ENCODE data around the gene PDCL2. TPM values are rescaled to one million over a fixed set of nuclear protein-coding genes. Genes with fewer than 3 reads are reported as not detected.

Gene PDCL2
- total and polyA plus RNA-seq, 2 of the 8 experiments (the other 6 are each of a cell fraction or from before 2014, with no cell fraction given), result not detected

- TF ChIP-seq CHD7 (IDR thresholded peaks at IDR 0.05; ENCODE audit: insufficient replicate concordance, low read length) (no peak), NRF1 (IDR thresholded peaks at IDR 0.05; ENCODE audit: low read depth, low read length) (no peak), NANOG (IDR thresholded peaks at IDR 0.05; ENCODE audit: insufficient read depth, low read depth, low read length, poor library complexity, severe bottlenecking) (no peak), KDM1A (IDR thresholded peaks at IDR 0.05; ENCODE audit: borderline replicate concordance, low read length) (no peak), TEAD4 (IDR thresholded peaks at IDR 0.05; ENCODE audit: low read depth, low read length) (no peak)
These were observed 3.9 kb downstream of the PDCL2 start (continued) for GRCh38 chr4:55588160-55588559.

Data from H1 (cell line).